Mucosa of descending colon (tissue), 3 donors: ENCODE measurements around the gene RDM1. TPM values are rescaled to one million over a fixed set of nuclear protein-coding genes. Genes with fewer than 3 reads are reported as not detected.
"Not testable (repeated sequence)": the region's sequence is repeated elsewhere in the genome, so short reads cannot be mapped to it uniquely, and the experiment has no call there.

Experiments
- ATAC-seq: fragments of 200-7000 bp; cut with Tn5 transposase; one replicate; pipeline ENCODE4 v1.9.1; 2020; ENCODE audit warnings: mild to moderate bottlenecking, moderate library complexity
- DNase-seq, 3 donors: peaks; one replicate each; pipeline ENCODE4 v3.0.0-alpha.2; 2020
- H3K36me3 ChIP-seq: fragments of 200-600 bp; one replicate; pipeline ENCODE4 v1.8.0; 2021; ENCODE audit warnings: low read depth, mild to moderate bottlenecking
- H3K4me1 ChIP-seq: fragments of 200-600 bp; one replicate; pipeline ENCODE4 v1.8.0; 2021; ENCODE audit warnings: low read depth, mild to moderate bottlenecking
- H3K4me3 ChIP-seq: fragments of 200-600 bp; one replicate; pipeline ENCODE4 v1.8.0; 2021; ENCODE audit warnings: mild to moderate bottlenecking
- H3K9me3 ChIP-seq: fragments of 200-600 bp; one replicate; pipeline ENCODE4 v1.8.0; 2021; ENCODE audit warnings: mild to moderate bottlenecking
- CTCF ChIP-seq: fragments of 200-600 bp; IDR thresholded peaks from one replicate; pipeline ENCODE4 v1.8.0; 2022; ENCODE audit warnings: antibody characterized with exemption, mild to moderate bottlenecking
- intact Hi-C, 2 donors: fragments of 100-400 bp; cut with DNase I in 1 of 2; cut with micrococcal nuclease in 1 of 2; formaldehyde crosslinking; loops; one replicate each; pipeline versions ENCODE4 v1.11.0 to v1.11.1; 2022; cut with DNase I, micrococcal nuclease
- total RNA-seq, 3 donors: library from RNA; stranded (reverse); fragmentation: NEBNext Ultra II Directional in 2 of 3; extraction: Animal tissue kit (Norgen Biotek cat#: 25700) in 2 of 3; gene quantifications; one replicate each; pipeline versions ENCODE4 v1.2.1 to v1.2.4, GENCODE V29; 2021 to 2023
- donor health status: DM: no; HTN: no; CAD: no; lungs with moderate emphysema.
- donor health status: DM: no; HTN: no; CAD: no.
- donor health status: DM: no; HTN: yes; CAD: no.

RDM1 gene
- total RNA-seq, 3 donors from 2014 or later = 1.3 to 3.1 TPM; not detected in 1

GRCh38 chr17:35903451-35903850 is 27.1 kb downstream of the RDM1 start:
- ATAC-seq (no peak), DNase-seq (no peak)
- Histone ChIP-seq H3K36me3 (no peaks in the 10 kb centered on the region), H3K4me3 (no peak overlapping the region), H3K9me3 (no peaks in the 10 kb centered on the region), H3K4me1 (no peaks in the 10 kb centered on the region)
- TF ChIP-seq CTCF = no peak
- intact Hi-C loops = no loop called here

GRCh38 chr17:35901631-35902175 is 28.9 kb downstream of the RDM1 start:
- intact Hi-C loops = no loop called here
- no peaks in the 10 kb centered on the region for H3K36me3 ChIP-seq
- no peak overlapping the region for H3K4me3 ChIP-seq
- DNase-seq (no peak), ATAC-seq (no peak)
- no peaks in the 10 kb centered on the region for H3K9me3 ChIP-seq
- H3K4me1 ChIP-seq = no peaks in the 10 kb centered on the region
- no peak for TF ChIP-seq CTCF

- Histone ChIP-seq H3K36me3 (no peaks in the 10 kb centered on the region), H3K4me1 (no peaks in the 10 kb centered on the region), H3K4me3 (no peak overlapping the region), H3K9me3 (no peaks in the 10 kb centered on the region)
- no peak for DNase-seq
- peak; percentile 31 for ATAC-seq
- intact Hi-C loops = no loop called here
- TF ChIP-seq CTCF = no peak
These were observed 29.7 kb downstream of the RDM1 start for GRCh38 chr17:35900708-35901480.

GRCh38 chr17:35900280-35900679 is 30.3 kb downstream of the RDM1 start:
- intact Hi-C loops = no loop called here
- peak in 2 of 3 donors; percentile 13 to 30 for DNase-seq
- no peak for TF ChIP-seq CTCF
- Histone ChIP-seq H3K4me1 (no peaks in the 10 kb centered on the region), H3K4me3 (no peak overlapping the region), H3K9me3 (no peaks in the 10 kb centered on the region), H3K36me3 (no peaks in the 10 kb centered on the region)
- ATAC-seq = peak; percentile 46

- TF ChIP-seq CTCF = no peak
- ATAC-seq (peak; percentile 68), DNase-seq (peak in 2 of 3 donors; percentile 53 to 54)
- H3K4me1 ChIP-seq = no peaks in the 10 kb centered on the region
- intact Hi-C loops = no loop called here
- H3K9me3 ChIP-seq = no peaks in the 10 kb centered on the region
- no peaks in the 10 kb centered on the region for H3K36me3 ChIP-seq
- no peak overlapping the region for H3K4me3 ChIP-seq
These were observed 32.1 kb downstream of the RDM1 start for GRCh38 chr17:35898283-35899070.

- DNase-seq, H3K4me1 ChIP-seq, H3K36me3 ChIP-seq, intact Hi-C loops, H3K9me3 ChIP-seq, ATAC-seq, H3K4me3 ChIP-seq: not testable (repeated sequence)
These were observed 32.8 kb downstream of the RDM1 start for GRCh38 chr17:35897772-35898171.
